Heart left ventricle (tissue), 16 donors: ENCODE measurements around the gene OR10AD1. TPM values are rescaled to one million over a fixed set of nuclear protein-coding genes. Genes with fewer than 3 reads are reported as not detected.
"Not testable (repeated sequence)": the region's sequence is repeated elsewhere in the genome, so short reads cannot be mapped to it uniquely, and the experiment has no call there.

Source experiments
- ATAC-seq, 4 donors: fragments of 200-7000 bp; cut with Tn5 transposase; one replicate each; pipeline ENCODE4 v1.9.1; 2020 to 2022; ENCODE audit warnings: moderate library complexity in 4 of 4, mild to moderate bottlenecking in 3 of 4, moderate number of reproducible peaks in 1 of 4
- DNase-seq, 5 donors: peaks; one replicate each; pipeline ENCODE4 v3.0.0-alpha.2; 2020
- H3K27ac ChIP-seq, 12 donors: fragments of 200-600 bp; sonication (generic) in 4 of 12; one replicate each; pipeline versions ENCODE4 v1.5.0 to v1.8.0; 2016 to 2022; ENCODE audit warnings: mild to moderate bottlenecking in 2 of 12
- H3K27me3 ChIP-seq, 9 donors: fragments of 200-600 bp; sonication (generic) in 2 of 9; one replicate each; pipeline versions ENCODE4 v1.5.1 to v1.8.0; 2016 to 2022; ENCODE audit warnings: mild to moderate bottlenecking in 3 of 9
- H3K36me3 ChIP-seq, 9 donors: fragments of 200-600 bp; sonication (generic) in 2 of 9; one replicate each; pipeline versions ENCODE4 v1.5.0 to v1.8.0; 2018 to 2022; ENCODE audit warnings: mild to moderate bottlenecking in 2 of 9
- H3K4me1 ChIP-seq, 12 donors: fragments of 200-600 bp; sonication (generic) in 4 of 12; one replicate each; pipeline versions ENCODE4 v1.5.0 to v1.8.0; 2016 to 2022; ENCODE audit warnings: mild to moderate bottlenecking in 3 of 12
- H3K4me3 ChIP-seq, 12 donors: fragments of 200-600 bp; sonication (generic) in 4 of 12; one replicate each; pipeline versions ENCODE4 v1.5.0 to v1.8.0; 2017 to 2022; ENCODE audit warnings: mild to moderate bottlenecking in 9 of 12, moderate library complexity in 4 of 12
- H3K9me3 ChIP-seq, 12 donors: fragments of 200-600 bp; sonication (generic) in 4 of 12; one replicate each; pipeline versions ENCODE4 v1.5.0 to v1.8.0; 2016 to 2022; ENCODE audit warnings: mild to moderate bottlenecking in 1 of 12
- POLR2A ChIP-seq, 2 donors: fragments of 450-650 bp; IDR thresholded peaks; one replicate each; pipeline ENCODE4 v1.6.1; 2017; ENCODE audit warnings: antibody characterized with exemption in 2 of 2, mild to moderate bottlenecking in 2 of 2, moderate library complexity in 2 of 2
- WGBS, 4 donors: extraction: QIAGEN DNeasy Blood & Tissue Kit in 2 of 4; methylation state at CpG; one replicate each; pipeline versions ENCODE4 v1.1.5 to v1.1.7; 2013 to 2018; 5-methylcytosine and 5-hydroxymethylcytosine counted together
- intact Hi-C, 10 donors: fragments of 100-400 bp; cut with DNase I; formaldehyde crosslinking; loops; one replicate each; pipeline versions ENCODE4 v1.11.1 to v1.14.2; 2022
- polyA plus RNA-seq, 2 donors: library from polyadenylated mRNA; stranded (reverse); fragments of 200-250 nt; gene quantifications; one replicate each; pipeline ENCODE4 v1.2.3, GENCODE V29; 2013
- total RNA-seq, 9 donors: library from RNA; depleted of rRNA in 2 of 9; stranded (reverse); fragments of >200 nt in 2 of 9; fragmentation: NEBNext Ultra II Directional in 3 of 9; extraction: Animal tissue kit (Norgen Biotek cat#: 25700) in 3 of 9; gene quantifications; one replicate each; pipeline versions ENCODE4 v1.1.0 to v1.2.4, GENCODE V29; 2016 to 2023
- TF ChIP-seq, protein P1 (sequence below), 12 donors: fragments of 200-600 bp; sonication (generic) in 4 of 12; IDR thresholded peaks; one replicate each; pipeline versions ENCODE4 v1.5.0 to v1.8.0; 2018 to 2022; ENCODE audit warnings: antibody characterized with exemption in 12 of 12, mild to moderate bottlenecking in 5 of 12
- donor health status: ischemic (EF 13 %, LVEDD 7.1; RV severe dilation, severe dysfunction).
- donor health status: healthy with polysubstance abuse.
- donor health status: DM: no; HTN: yes; CAD: no.
- donor health status: DM: no; HTN: no; CAD: no.
- donor health status: ischemic (EF 25% LVEDD 6.9; RV normal size, moderate dysfunction).
- donor health status: ischemic (EF 25% LVEDD 5.7; RV mildly dilated, moderate dysfunction).
- donor health status: healthy.
- donor health status: DM: yes; HTN: yes; CAD: no.
- donor health status: ischemic (EF 35%, LVEDD 5.7; RV mildly dilated, moderate dysfunction).
- donor health status: nonischemic (EF 11% LVEDD 7.7; RV severe dilation, severe dysfunction).
- donor health status: DM: yes; HTN: yes; CAD: no.
- donor health status: PGD.
- donor health status: ischemic (EF 29% LVEDD 5.4; RV normal size, mild dysfunction).
- donor health status: nonischemic (EF 23%, LVEDD 6.1; RV moderate dilation, normal function).

OR10AD1 gene
- total and polyA plus RNA-seq, 11 donors = not detected

DNA sequence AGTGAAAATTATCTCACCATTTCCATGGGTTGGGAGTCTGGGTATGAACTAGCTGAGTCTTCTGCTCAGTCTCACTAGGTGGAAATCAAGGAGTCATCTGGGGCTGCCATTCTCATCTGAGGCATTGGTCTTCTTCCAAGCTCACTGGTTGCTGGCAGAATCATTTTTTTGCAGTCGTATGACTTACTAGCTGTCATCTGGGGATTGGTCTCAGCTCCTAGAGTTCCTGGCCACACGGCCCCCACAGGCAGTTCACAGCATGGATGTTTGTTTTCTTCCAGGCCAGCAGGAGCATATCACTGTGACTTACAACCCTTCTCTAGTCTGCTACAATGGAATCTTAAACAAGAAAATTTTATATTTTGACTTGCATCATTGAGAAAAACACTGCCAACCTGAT is 18.6 kb upstream of the OR10AD1 start:
- no peak for DNase-seq
- WGBS, 4 donors = 8 to 25% (median 10%) methylated on average over 2 of the region's 2 CpGs
- Histone ChIP-seq H3K4me3 (no peak overlapping the region), H3K4me1 (peaks cover 0 to 4% (median 0%) of the 10 kb centered on the region in 12 donors), H3K36me3 (no peaks in the 10 kb centered on the region), H3K27me3 (peaks cover 0 to 6% (median 0%) of the 10 kb centered on the region in 9 donors), H3K27ac (no peak overlapping the region), H3K9me3 (peaks cover 0 to 1% (median 0%) of the 10 kb centered on the region in 12 donors)
- no peak for TF ChIP-seq POLR2A (IDR thresholded peaks at IDR 0.05)
- TF ChIP-seq, protein P1, sequence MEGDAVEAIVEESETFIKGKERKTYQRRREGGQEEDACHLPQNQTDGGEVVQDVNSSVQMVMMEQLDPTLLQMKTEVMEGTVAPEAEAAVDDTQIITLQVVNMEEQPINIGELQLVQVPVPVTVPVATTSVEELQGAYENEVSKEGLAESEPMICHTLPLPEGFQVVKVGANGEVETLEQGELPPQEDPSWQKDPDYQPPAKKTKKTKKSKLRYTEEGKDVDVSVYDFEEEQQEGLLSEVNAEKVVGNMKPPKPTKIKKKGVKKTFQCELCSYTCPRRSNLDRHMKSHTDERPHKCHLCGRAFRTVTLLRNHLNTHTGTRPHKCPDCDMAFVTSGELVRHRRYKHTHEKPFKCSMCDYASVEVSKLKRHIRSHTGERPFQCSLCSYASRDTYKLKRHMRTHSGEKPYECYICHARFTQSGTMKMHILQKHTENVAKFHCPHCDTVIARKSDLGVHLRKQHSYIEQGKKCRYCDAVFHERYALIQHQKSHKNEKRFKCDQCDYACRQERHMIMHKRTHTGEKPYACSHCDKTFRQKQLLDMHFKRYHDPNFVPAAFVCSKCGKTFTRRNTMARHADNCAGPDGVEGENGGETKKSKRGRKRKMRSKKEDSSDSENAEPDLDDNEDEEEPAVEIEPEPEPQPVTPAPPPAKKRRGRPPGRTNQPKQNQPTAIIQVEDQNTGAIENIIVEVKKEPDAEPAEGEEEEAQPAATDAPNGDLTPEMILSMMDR (IDR thresholded peaks at IDR 0.05) = no peak
- no peak for ATAC-seq
- intact Hi-C loops = no loop called here

GRCh38 chr12:48220701-48221100 is 17.6 kb upstream of the OR10AD1 start:
- H3K27ac ChIP-seq = no peak overlapping the region
- TF ChIP-seq, protein P1 (IDR thresholded peaks at IDR 0.05) = no peak
- no peak for TF ChIP-seq POLR2A (IDR thresholded peaks at IDR 0.05)
- no peaks in the 10 kb centered on the region for H3K9me3 ChIP-seq
- H3K4me3 ChIP-seq = no peak overlapping the region
- no peak for DNase-seq
- H3K36me3 ChIP-seq = no peaks in the 10 kb centered on the region
- intact Hi-C loops = no loop called here
- no peak for ATAC-seq
- H3K27me3 ChIP-seq = peaks cover 0 to 5% (median 0%) of the 10 kb centered on the region in 9 donors
- WGBS, 4 donors = 76 to 94% (median 92%) methylated on average over 1 of the region's 1 CpG
- H3K4me1 ChIP-seq = peaks cover 0 to 11% (median 0%) of the 10 kb centered on the region in 12 donors

- ATAC-seq = no peak
- TF ChIP-seq, protein P1 (IDR thresholded peaks at IDR 0.05) = no peak
- no peak for TF ChIP-seq POLR2A (IDR thresholded peaks at IDR 0.05)
- peaks cover 0 to 11% (median 0%) of the 10 kb centered on the region in 12 donors for H3K4me1 ChIP-seq
- intact Hi-C loops = no loop called here
- no peaks in the 10 kb centered on the region for H3K9me3 ChIP-seq
- 84 to 96% (median 94%) methylated on average over 1 of the region's 1 CpG for whole genome bisulfite sequencing, 4 donors
- H3K27me3 ChIP-seq = peaks cover 0 to 11% (median 0%) of the 10 kb centered on the region in 9 donors
- no peaks in the 10 kb centered on the region for H3K36me3 ChIP-seq
- no peak for DNase-seq
- no peak overlapping the region for H3K27ac ChIP-seq
- no peak overlapping the region for H3K4me3 ChIP-seq
Observed at GRCh38 chr12:48219631-48220030, 16.5 kb upstream of the OR10AD1 start.

- intact Hi-C loops = no loop called here
- TF ChIP-seq, protein P1 (IDR thresholded peaks at IDR 0.05) = no peak
- Histone ChIP-seq H3K27me3 (peaks cover 0 to 11% (median 0%) of the 10 kb centered on the region in 9 donors), H3K4me1 (peaks cover 0 to 11% (median 0%) of the 10 kb centered on the region in 12 donors), H3K27ac (peak overlapping the region in 2 of 12 donors; percentile 43 to 55), H3K36me3 (no peaks in the 10 kb centered on the region), H3K9me3 (no peaks in the 10 kb centered on the region), H3K4me3 (no peak overlapping the region)
- peak in 1 of 4 donors; percentile 48 for ATAC-seq
- DNase-seq = no peak
Observed at GRCh38 chr12:48216785-48217184, 13.7 kb upstream of the OR10AD1 start.

- H3K27ac ChIP-seq, H3K4me3 ChIP-seq, H3K27me3 ChIP-seq, ATAC-seq, DNase-seq, H3K4me1 ChIP-seq: not testable (repeated sequence)
- Histone ChIP-seq H3K36me3 (peaks cover 0 to 15% (median 0%) of the 10 kb centered on the region in 9 donors), H3K9me3 (peaks cover 0 to 53% (median 11%) of the 10 kb centered on the region in 12 donors)
- WGBS, 4 donors = 95 to 100% (median 95%) methylated on average over 1 of the region's 2 CpGs
- intact Hi-C loops = loop anchor here in 3 of 10 donors (10.0 kb wide), 2 partner anchors 85 to 145 kb away; partner anchors contain the start of gene ZNF641 (in 1 of the 3)
Observed at GRCh38 chr12:48209495-48209894, 6.4 kb upstream of the OR10AD1 start.
